H9 (cell line): ENCODE measurements around the gene GLYR1. TPM values are rescaled to one million over a fixed set of nuclear protein-coding genes. Genes with fewer than 3 reads are reported as not detected.
A peak's percentile ranks its signal among the peaks of the same experiment; 100 is the strongest.

Experiments used
- DNase-seq: peaks from one replicate; pipeline ENCODE4 v3.0.0-alpha.2; 2017
- H2AFZ ChIP-seq: one replicate; pipeline ENCODE4 v1.6.1; 2013; ENCODE audit warnings: mild to moderate bottlenecking, low read length, control low read depth, moderate library complexity
- H2AK5ac ChIP-seq: 2 replicates; pipeline ENCODE4 v1.6.1; 2013; ENCODE audit warnings: low read length, control low read depth, mixed read lengths; ENCODE audit not compliant: insufficient read length
- H2BK120ac ChIP-seq: one replicate; pipeline ENCODE4 v1.6.1; 2013; ENCODE audit warnings: low read depth, mild to moderate bottlenecking, low read length, control low read depth, inconsistent platforms; ENCODE audit not compliant: poor library complexity, severe bottlenecking
- H2BK12ac ChIP-seq: 2 replicates; pipeline ENCODE4 v1.6.1; 2013; ENCODE audit warnings: low read length, control low read depth, mixed read lengths, low read depth; ENCODE audit not compliant: insufficient read length
- H2BK15ac ChIP-seq: 2 replicates; pipeline ENCODE4 v1.6.1; 2013; ENCODE audit warnings: low read depth, low read length, control low read depth
- H2BK20ac ChIP-seq: one replicate; pipeline ENCODE4 v1.6.1; 2013; ENCODE audit warnings: low read depth, mild to moderate bottlenecking, low read length, control low read depth, inconsistent platforms; ENCODE audit not compliant: poor library complexity, severe bottlenecking
- H2BK5ac ChIP-seq: 2 replicates; pipeline ENCODE4 v1.6.1; 2013; ENCODE audit warnings: low read length, control low read depth, mixed read lengths; ENCODE audit not compliant: insufficient read length
- H3K14ac ChIP-seq: 2 replicates; pipeline ENCODE4 v1.6.1; 2013; ENCODE audit warnings: low read length, control low read depth; ENCODE audit not compliant: insufficient read depth
- H3K18ac ChIP-seq: 2 replicates; pipeline ENCODE4 v1.6.1; 2013; ENCODE audit warnings: low read depth, mild to moderate bottlenecking, mixed read lengths, low read length, control low read depth; ENCODE audit not compliant: insufficient read length
- H3K23ac ChIP-seq: 2 replicates; pipeline ENCODE4 v1.6.1; 2013; ENCODE audit warnings: low read length, control low read depth, mixed read lengths, low read depth; ENCODE audit not compliant: insufficient read length
- H3K23me2 ChIP-seq: 2 replicates; pipeline ENCODE4 v1.6.1; 2013; ENCODE audit warnings: low read depth, mild to moderate bottlenecking, mixed read lengths, low read length, control low read depth; ENCODE audit not compliant: insufficient read length, poor library complexity, severe bottlenecking
- H3K27ac ChIP-seq: 2 replicates; pipeline ENCODE4 v1.5.1; 2013; ENCODE audit warnings: low read length, control low read depth, mixed read lengths, low read depth; ENCODE audit not compliant: insufficient read length
- H3K27me3 ChIP-seq: 2 replicates; pipeline ENCODE4 v1.6.1; 2013; ENCODE audit warnings: low read length, control low read depth, inconsistent platforms; ENCODE audit not compliant: insufficient read depth
- H3K4ac ChIP-seq: 2 replicates; pipeline ENCODE4 v1.6.1; 2013; ENCODE audit warnings: low read depth, mild to moderate bottlenecking, control low read depth, inconsistent platforms, low read length, moderate library complexity
- H3K4me1 ChIP-seq: 2 replicates; pipeline ENCODE4 v1.6.1; 2013; ENCODE audit warnings: low read length, control low read depth, inconsistent platforms; ENCODE audit not compliant: insufficient read depth
- H3K4me2 ChIP-seq: 2 replicates; pipeline ENCODE4 v1.6.1; 2013; ENCODE audit warnings: low read length, control low read depth, mixed read lengths; ENCODE audit not compliant: insufficient read length, insufficient read depth
- H3K56ac ChIP-seq: 2 replicates; pipeline ENCODE4 v1.6.1; 2013; ENCODE audit warnings: low read depth, mild to moderate bottlenecking, mixed read lengths, low read length, control low read depth; ENCODE audit not compliant: insufficient read length
- H3K79me1 ChIP-seq: 2 replicates; pipeline ENCODE4 v1.6.1; 2013; ENCODE audit warnings: low read depth, mild to moderate bottlenecking, moderate library complexity, low read length, control low read depth, inconsistent platforms; ENCODE audit not compliant: insufficient read depth, poor library complexity, severe bottlenecking
- H3K79me2 ChIP-seq: 2 replicates; pipeline ENCODE4 v1.6.1; 2013; ENCODE audit warnings: low read length, control low read depth, inconsistent platforms; ENCODE audit not compliant: insufficient read depth
- H3K9ac ChIP-seq: 2 replicates; pipeline ENCODE4 v1.6.1; 2013; ENCODE audit warnings: low read length, control low read depth, mixed read lengths; ENCODE audit not compliant: insufficient read length; ENCODE audit errors: extremely low read depth
- H3K9me3 ChIP-seq: one replicate; pipeline ENCODE4 v1.6.1; 2013; ENCODE audit warnings: low read depth, low read length, inconsistent platforms; ENCODE audit not compliant: control insufficient read depth
- H3T11ph ChIP-seq: one replicate; pipeline ENCODE4 v1.6.1; 2013; ENCODE audit warnings: mild to moderate bottlenecking, low read length, control low read depth, inconsistent platforms
- H4K20me1 ChIP-seq: one replicate; pipeline ENCODE4 v1.6.1; 2013; ENCODE audit not compliant: control insufficient read depth, insufficient read length, insufficient read depth
- H4K5ac ChIP-seq: 2 replicates; pipeline ENCODE4 v1.6.1; 2013; ENCODE audit warnings: low read depth, mild to moderate bottlenecking, mixed read lengths, low read length, control low read depth; ENCODE audit not compliant: insufficient read length
- H4K8ac ChIP-seq: replicated peaks from 2 replicates; pipeline ENCODE4 v1.6.1; 2013; ENCODE audit warnings: low read length, control low read depth, mixed read lengths, low read depth; ENCODE audit not compliant: insufficient read length
- H4K91ac ChIP-seq: 2 replicates; pipeline ENCODE4 v1.6.1; 2013; ENCODE audit warnings: low read depth, mild to moderate bottlenecking, moderate library complexity, mixed read lengths, low read length, control low read depth; ENCODE audit not compliant: insufficient read length
- H3K27ac Mint-ChIP-seq, 3 experiments: 2 replicates in 2 of 3; 3 replicates in 1 of 3; pipeline ENCODE4 v1.8.0; 2020 to 2021; ENCODE audit warnings: mixed read lengths in 3 of 3, mild to moderate bottlenecking in 1 of 3, moderate library complexity in 1 of 3
- H3K27me3 Mint-ChIP-seq: 2 replicates; pipeline ENCODE4 v1.8.0; 2021; ENCODE audit warnings: low read depth, mild to moderate bottlenecking, moderate library complexity, mixed read lengths
- H3K36me3 Mint-ChIP-seq, 3 experiments: 2 replicates in 2 of 3; 3 replicates in 1 of 3; pipeline ENCODE4 v1.8.0; 2020 to 2021; ENCODE audit warnings: low read depth in 3 of 3, mixed read lengths in 3 of 3; ENCODE audit not compliant: insufficient read depth in 1 of 3
- H3K4me1 Mint-ChIP-seq, 2 experiments: 2 replicates each; pipeline ENCODE4 v1.8.0; 2020; ENCODE audit warnings: mixed read lengths in 2 of 2
- H3K4me3 Mint-ChIP-seq, 2 experiments: 2 replicates in 1 of 2; 3 replicates in 1 of 2; pipeline ENCODE4 v1.8.0; 2020 to 2021; ENCODE audit warnings: mild to moderate bottlenecking in 2 of 2, mixed read lengths in 2 of 2, moderate library complexity in 1 of 2
- H3K9me3 Mint-ChIP-seq, 2 experiments: 2 replicates in 1 of 2; 3 replicates in 1 of 2; pipeline ENCODE4 v1.8.0; 2020; ENCODE audit warnings: mild to moderate bottlenecking in 2 of 2, mixed read lengths in 2 of 2, moderate library complexity in 1 of 2
- WGBS: extraction: QIAGEN DNeasy Blood & Tissue Kit; methylation state at CpG from one replicate; pipeline ENCODE4 v1.1.7; 2013; ENCODE audit warnings: missing lambda C conversion rate, low lambda C conversion rate, mixed read lengths; ENCODE audit not compliant: insufficient read length; ENCODE audit errors: extremely low coverage; 5-methylcytosine and 5-hydroxymethylcytosine counted together
- total RNA-seq: library from RNA; stranded (reverse); gene quantifications from 2 replicates; pipeline ENCODE4 v1.2.1, GENCODE V29; 2021
- TF ChIP-seq, protein P1 (sequence below): fragments of 200-600 bp; sonication (generic); conservative IDR thresholded peaks from 3 replicates; pipeline ENCODE4 v1.8.0; 2021; ENCODE audit warnings: antibody characterized with exemption, mild to moderate bottlenecking

Gene GLYR1
- total RNA-seq, 1 experiment from 2014 or later = 114 TPM

DNA sequence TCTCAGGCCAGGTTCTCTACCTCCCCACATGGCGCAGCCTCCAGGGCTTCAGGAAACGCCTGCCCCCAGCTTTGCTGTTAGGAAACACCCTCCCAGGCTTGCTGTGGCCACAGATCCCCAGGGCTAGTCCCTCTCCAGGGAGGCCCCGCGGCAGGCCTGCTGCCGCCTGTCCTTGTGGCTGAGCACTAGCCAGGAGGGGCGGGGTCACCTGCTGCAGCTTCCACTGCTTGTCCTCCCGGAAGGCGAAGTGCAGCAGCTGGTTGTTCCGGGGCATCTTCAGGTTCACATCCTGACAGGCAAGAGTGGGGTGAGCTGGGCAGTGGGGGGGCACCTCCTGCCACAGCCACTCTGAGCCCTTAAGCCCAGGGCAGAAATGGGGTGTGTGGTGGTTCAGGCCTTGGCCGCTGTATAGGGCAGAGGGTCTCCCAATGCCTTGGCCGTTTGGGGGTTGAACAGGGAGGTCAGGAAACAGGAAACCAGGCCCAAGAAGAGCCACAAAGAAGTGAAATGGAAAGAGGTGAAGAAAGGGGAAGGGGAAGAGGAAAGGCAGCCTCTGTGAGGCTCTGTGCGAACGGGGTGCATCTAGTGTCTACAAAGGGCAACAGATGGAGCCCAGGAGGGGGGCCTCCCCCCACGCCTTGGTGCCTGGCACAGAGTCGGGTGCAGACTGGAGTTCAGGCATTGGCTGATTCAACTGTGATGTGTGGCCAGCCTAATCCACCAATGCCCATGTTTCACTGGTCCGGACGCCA is 46.6 kb downstream of the GLYR1 start:
- Histone ChIP-seq H2BK20ac (no peak overlapping the region), H3K27ac (no peak overlapping the region), H4K20me1 (no peaks in the 10 kb centered on the region), H3K4ac (no peak overlapping the region), H2BK12ac (no peak overlapping the region), H4K5ac (no peak overlapping the region), H3K9ac (no peak overlapping the region), H3K27me3 (no peaks in the 10 kb centered on the region), H3K4me2 (no peak overlapping the region), H4K91ac (no peak overlapping the region), H3K18ac (no peak overlapping the region), H2BK5ac (no peak overlapping the region), H2AFZ (no peak overlapping the region), H3K14ac (no peak overlapping the region), H2AK5ac (no peak overlapping the region), H3K4me1 (no peaks in the 10 kb centered on the region), H3K23ac (no peak overlapping the region), H2BK120ac (no peak overlapping the region), H3K9me3 (no peaks in the 10 kb centered on the region), H3K79me1 (no peaks in the 10 kb centered on the region), H2BK15ac (no peak overlapping the region), H3K56ac (no peak overlapping the region), H3T11ph (no peak overlapping the region), H3K79me2 (no peaks in the 10 kb centered on the region), H4K8ac (no peak overlapping the region), H3K23me2 (peaks cover 7% of the 10 kb centered on the region)
- Mint-ChIP-seq H3K9me3 (no peaks in the 10 kb centered on the region), H3K27ac (peak overlapping the region in 1 of 3 experiments; percentile 6; a peak in 1 of 7 replicates), H3K27me3 (no peaks in the 10 kb centered on the region; the same call in 1 of the 2 replicates), H3K4me3 (peak overlapping the region; percentile 76 to 85), H3K36me3 (peaks cover 8 to 34% (median 28%) of the 10 kb centered on the region in 3 experiments), H3K4me1 (peaks cover 17 to 31% of the 10 kb centered on the region in 2 experiments)
- WGBS = no CpG with 5 or more reads among the region's 17 CpGs
- TF ChIP-seq, protein P1, sequence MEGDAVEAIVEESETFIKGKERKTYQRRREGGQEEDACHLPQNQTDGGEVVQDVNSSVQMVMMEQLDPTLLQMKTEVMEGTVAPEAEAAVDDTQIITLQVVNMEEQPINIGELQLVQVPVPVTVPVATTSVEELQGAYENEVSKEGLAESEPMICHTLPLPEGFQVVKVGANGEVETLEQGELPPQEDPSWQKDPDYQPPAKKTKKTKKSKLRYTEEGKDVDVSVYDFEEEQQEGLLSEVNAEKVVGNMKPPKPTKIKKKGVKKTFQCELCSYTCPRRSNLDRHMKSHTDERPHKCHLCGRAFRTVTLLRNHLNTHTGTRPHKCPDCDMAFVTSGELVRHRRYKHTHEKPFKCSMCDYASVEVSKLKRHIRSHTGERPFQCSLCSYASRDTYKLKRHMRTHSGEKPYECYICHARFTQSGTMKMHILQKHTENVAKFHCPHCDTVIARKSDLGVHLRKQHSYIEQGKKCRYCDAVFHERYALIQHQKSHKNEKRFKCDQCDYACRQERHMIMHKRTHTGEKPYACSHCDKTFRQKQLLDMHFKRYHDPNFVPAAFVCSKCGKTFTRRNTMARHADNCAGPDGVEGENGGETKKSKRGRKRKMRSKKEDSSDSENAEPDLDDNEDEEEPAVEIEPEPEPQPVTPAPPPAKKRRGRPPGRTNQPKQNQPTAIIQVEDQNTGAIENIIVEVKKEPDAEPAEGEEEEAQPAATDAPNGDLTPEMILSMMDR = no peak
- no peak for DNase-seq
